Activated CD4-positive, CD25-positive, alpha-beta regulatory T cell treated with anti-CD3 and anti-CD28 coated beads, Interleukin-2, amount 50 U/mL, for 72 hours (primary cell): ENCODE results near the gene ADAMTSL4.

Source experiments
- DNase-seq: peaks from one replicate; pipeline ENCODE4 v3.0.0; 2021

ADAMTSL4 gene

DNA sequence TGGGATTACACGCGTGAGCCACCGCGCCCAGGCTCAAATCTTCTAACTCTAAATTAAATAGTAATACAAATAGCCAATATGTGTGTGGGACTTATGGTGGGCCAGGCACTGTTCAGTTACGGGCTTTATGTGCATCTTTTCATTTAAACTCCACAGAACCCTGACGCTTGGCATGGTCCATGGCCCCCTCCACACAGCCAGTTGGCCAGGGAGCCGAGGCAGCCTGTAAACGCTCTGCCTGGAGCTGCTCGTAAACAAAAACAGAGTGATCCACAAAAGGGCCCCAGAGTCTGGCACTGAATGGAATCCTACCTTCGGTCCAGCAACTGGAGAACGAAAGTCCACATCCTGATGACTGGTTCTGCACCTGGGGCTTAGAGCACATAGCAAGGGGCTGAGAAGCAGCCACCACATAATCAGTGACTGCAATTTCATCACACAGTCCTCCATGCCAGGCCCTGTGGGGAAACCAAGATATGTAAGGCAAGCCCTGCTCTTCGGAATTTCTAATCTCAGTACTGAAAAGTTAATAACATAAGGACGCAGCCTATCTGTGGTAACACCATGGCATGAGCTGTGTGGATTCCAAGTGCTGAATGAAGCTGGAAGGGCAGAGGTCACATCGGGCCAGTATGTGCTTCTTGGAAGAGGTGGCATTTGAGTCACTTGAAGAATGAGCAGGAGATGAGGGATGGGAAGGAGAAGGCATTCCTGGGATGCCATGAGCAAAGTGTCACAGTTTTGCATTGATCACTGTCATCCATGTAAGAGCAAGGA, 13.5 kb upstream of the ADAMTSL4 start:
- no peak for DNase-seq

DNA sequence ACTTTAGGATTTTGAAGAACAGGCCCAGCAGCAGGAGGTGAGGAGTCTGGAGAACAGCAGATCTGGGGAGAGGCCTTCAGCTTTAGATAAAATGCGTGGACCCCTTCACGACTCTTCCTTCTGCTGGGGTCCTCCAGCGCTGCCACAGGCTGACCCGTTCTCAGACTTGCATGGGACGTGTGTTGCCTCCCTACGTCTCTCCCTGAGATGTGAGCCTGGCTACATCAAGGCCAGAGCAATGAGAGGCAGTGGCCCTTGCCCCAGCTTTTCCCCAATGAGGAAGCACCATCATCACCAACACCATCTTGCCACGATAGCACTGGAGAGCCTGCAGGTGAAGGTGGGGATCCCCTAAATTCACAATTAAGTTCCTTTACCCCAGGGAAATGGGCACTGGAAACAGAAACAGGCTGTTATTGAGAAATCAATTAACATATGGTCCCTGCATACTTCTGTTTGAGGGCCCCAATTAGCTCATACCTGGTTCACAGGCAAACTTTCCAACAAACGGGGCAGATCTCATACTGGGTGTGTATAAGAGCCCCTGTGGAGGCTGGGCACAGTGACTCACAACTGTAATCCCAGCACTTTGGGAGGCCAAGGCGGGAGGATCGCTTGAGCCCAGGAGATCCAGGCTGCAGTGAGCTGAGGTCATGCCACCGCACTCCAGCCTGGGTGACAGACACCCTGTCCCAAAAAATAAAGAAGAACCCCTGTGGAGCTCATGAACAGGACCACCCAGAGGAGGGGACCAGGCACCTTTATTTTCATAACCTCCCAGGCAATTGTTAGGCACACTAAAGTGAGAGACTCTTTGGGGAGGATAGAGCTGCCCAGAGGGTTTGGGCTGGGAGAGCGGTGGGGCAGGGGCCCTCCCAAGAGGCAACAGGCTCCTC, 12.1 kb upstream of the ADAMTSL4 start:
- no peak for DNase-seq

DNA sequence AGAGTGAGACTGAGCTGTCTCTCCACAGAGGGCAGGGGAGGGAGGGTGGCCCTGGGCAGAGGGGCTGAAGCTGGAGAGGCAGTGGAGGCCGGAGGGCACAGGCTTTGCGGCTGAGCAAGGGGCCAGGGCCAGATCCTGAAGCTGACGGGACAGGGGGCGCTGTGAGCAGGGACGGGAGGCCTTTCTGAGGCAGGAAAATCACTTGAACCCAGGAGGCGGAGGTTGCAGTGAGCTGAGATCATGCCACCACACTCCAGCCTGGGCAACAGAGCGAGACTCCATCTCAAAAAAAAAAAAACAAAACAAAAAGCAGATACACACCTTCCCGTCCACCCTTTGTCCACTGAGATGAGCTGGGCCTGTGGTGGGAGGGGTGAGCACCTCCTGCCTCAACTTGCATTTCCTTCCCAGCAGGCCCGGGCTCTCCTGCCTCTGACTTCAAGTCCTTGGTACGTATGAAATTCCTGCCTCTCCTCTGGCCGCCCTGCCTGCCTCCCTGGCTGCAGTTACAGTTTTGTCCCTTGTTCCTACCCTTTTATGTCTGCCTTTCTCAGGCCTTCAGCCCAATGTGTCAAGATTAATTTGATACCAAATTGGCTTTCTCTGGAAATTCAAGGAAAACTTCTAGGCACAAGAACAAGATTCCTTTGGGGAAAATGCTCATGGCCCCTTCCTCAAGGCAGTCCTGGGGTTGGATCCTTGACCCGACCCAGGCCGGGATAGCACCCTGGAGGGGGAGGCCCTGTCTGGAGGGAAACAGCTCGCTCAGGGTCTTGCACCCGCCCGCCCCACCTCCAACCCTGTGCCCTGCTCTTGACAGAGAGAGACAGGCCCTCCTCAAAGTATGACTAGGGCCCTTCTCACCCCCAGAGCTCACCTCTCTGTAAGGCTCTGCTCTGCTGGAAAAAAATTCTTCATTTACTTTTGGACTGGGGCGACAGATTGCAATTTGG, 11.2 kb upstream of the ADAMTSL4 start:
- no peak for DNase-seq

DNA sequence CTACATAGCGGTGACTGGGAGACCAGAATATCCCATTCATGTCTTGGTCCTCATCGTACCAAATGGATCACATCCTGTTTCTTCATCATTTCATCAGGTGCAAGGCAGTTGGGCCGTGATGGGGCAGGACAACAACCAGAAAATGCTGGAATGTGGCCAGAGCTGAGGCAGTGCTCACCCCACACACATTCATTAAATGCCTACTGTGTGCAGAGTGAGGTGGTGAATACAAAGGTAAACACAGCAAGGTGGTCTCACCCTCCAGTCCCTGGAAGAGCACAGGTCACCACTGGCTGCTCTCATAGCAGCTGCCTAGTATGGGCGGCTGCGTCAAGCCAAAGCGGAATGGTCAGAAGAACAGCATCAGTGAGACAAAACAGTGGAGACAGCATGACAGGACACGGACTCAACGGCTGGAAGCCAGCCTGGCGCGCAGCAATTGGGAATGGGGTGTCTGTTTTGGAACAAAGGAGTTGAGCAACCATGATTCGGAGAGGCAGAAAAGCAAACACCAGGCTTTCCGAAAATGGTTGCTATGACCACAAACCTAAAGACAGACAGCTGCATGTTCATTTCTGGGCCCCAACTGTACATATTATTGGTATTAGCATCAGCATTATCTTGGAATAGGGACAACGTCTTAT, 5.6 kb upstream of the ADAMTSL4 start:
- DNase-seq, result no peak

GRCh38 chr1:150544204-150544603, 5.0 kb upstream of the ADAMTSL4 start:
- DNase-seq, result no peak

DNA sequence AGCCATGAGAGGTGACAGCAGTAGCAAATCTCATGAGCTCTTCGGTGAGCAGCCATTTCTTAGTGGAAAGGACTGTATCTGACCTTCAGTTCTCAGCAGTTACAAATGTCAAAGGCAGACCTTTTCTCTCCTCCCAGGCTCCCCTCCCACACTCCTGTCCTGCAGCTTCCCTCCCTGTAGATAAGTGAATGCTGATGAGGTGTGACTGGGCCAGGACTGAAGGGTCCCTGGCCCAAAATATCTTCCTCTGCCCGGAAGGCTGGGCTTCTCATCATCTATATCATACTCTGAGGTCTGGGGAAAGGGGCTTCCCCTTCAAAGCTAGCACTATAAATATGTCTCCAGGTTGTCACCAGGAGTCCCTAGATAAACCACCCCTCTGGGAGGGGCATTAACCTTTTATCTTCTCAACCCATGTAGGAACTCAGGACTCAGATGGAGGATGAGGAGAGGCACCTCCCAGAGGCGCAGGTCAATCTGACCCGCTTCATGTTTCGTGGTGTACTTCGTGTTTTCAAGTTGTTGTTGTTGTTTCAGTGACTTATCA, 3.6 kb upstream of the ADAMTSL4 start:
- no peak for DNase-seq

- DNase-seq, result no peak
Measured at GRCh38 chr1:150546294-150546937, 2.8 kb upstream of the ADAMTSL4 start.

GRCh38 chr1:150548324-150548631, 930 bp upstream of the ADAMTSL4 start:
- DNase-seq, result no peak

DNA sequence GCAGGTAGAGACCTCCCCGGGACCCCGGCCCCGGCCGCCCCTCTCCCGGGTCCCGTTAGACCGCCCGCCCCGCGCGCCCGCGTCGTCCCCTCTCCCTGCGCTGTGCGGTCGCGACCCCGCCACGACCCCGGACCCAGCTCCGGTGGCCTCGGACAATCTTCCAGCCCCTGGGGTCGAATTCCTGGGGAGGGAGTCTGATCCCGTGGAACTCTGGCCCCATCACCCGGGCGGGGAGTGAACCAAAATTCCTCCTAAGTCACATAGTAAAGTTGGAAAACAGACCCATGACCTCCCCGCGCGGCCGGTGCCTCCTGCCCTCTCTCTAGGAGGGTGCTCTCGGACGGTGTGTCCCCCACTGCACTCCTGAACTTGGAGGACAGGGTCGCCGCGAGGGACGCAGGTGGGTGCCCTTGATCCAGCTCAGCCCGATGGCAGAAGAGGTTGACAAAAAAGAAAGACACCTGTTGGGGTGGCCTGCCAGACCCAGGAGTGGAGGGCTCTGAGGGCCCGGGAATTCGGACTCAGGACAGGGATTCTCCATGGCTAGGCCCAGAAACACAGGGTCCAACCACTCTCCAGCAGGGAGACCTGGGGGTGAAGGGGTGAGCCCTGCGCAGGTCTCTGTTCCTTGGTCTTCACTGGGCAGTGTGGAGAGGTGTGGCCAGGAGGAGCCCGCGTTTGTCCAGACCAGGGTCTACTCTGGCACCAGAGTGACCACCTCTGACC, 451 bp downstream of the ADAMTSL4 start:
- no peak for DNase-seq

- DNase-seq, result no peak
Measured at GRCh38 chr1:150550222-150551050, 1.2 kb downstream of the ADAMTSL4 start.

DNA sequence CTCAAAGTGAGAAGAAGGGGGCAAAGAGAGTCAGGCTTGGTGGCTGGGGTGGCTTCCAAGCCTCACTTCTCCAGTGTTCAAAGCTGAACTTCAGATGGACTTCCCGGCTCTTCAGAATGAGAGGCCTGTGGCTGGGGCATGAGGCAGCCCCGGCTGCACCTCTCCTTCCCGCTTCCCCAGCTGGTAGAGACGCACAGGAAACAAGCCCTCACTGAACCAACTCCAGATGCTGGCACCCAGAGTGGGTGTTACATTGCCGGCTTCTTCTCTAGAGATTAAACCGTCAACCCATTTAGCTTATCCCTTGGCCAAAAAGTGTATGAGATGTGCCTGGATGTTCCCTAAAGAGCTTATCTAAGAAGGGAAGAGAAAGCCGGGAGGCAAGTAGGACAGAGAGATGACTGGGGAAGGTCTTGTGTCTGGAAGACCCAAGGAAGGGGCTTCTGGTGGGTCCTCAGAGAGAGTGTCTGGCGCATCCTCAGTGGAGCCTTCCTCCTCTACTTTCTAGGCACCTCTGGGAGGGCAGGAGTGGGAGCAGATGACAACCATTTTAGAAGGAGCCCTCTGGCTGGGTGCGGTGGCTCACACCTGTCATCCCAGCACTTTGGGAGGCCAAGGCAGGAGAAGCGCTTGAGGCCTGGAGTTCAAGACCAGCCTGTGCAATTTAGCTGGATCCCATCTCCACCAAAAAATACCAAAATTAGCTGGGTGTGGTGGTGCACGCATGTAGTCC, 2.0 kb downstream of the ADAMTSL4 start:
- no peak for DNase-seq

GRCh38 chr1:150551784-150552127, 2.5 kb downstream of the ADAMTSL4 start:
- DNase-seq, result no peak

GRCh38 chr1:150552128-150552910, 3.1 kb downstream of the ADAMTSL4 start:
- no peak for DNase-seq

DNA sequence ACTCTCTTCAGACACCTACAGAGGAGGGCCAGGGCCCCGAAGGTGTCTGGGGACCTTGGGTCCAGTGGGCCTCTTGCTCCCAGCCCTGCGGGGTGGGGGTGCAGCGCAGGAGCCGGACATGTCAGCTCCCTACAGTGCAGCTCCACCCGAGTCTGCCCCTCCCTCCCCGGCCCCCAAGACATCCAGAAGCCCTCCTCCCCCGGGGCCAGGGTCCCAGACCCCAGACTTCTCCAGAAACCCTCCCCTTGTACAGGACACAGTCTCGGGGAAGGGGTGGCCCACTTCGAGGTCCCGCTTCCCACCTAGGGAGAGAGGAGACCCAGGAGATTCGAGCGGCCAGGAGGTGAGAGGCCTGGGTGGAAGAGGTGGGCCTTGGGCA, 3.7 kb downstream of the ADAMTSL4 start:
- DNase-seq, result no peak

DNA sequence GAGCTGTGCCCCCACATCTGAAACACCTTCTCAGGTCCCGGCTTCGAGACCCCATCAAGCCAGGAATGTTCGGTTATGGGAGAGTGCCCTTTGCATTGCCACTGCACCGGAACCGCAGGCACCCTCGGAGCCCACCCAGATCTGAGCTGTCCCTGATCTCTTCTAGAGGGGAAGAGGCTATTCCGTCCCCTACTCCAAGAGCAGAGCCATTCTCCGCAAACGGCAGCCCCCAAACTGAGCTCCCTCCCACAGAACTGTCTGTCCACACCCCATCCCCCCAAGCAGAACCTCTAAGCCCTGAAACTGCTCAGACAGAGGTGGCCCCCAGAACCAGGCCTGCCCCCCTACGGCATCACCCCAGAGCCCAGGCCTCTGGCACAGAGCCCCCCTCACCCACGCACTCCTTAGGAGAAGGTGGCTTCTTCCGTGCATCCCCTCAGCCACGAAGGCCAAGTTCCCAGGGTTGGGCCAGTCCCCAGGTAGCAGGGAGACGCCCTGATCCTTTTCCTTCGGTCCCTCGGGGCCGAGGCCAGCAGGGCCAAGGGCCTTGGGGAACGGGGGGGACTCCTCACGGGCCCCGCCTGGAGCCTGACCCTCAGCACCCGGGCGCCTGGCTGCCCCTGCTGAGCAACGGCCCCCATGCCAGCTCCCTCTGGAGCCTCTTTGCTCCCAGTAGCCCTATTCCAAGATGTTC, 4.3 kb downstream of the ADAMTSL4 start:
- DNase-seq, result no peak

DNA sequence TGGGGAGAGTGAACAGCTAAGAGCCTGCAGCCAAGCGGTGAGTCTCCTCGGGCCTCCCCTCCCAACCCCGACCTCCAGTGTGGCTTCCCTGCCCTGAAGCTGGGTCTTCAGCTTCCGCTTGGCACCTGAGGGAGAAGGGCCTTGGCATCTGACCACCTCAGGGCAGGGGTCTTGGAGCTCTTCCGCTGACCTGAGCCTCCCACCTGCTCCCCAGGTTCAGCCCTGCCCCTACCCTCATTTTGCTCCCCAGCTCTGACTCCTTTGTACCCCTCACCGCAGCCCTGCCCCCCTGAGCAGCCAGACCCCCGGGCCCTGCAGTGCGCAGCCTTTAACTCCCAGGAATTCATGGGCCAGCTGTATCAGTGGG, 4.9 kb downstream of the ADAMTSL4 start:
- no peak for DNase-seq

DNA sequence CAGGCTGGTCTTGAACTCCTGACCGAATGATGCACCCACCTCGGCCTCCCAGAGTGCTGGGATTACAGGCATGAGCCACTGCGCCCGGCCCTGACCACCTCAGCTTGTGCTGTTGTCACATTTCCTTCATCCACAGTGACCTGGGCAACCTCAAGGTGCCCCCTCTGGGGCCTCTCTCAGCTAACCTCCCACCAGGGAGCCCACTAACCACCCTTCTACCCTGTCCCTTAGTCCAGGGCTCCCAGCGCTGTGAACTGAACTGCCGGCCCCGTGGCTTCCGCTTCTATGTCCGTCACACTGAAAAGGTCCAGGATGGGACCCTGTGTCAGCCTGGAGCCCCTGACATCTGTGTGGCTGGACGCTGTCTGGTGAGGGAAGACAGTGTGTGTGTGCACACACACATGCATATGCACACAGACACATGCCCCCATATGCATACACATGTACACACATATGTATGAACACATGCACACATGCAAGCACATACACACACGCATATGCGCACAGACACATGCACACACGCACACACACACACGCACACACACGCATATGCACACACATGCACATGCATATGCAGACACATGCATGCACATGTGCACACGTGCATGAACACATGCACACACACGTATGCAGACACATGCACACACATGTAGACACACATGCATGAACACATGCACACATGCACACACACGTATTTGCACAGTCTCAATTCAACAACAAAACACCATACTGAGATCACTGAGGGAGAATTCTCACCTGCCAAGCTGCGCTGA, 6.2 kb downstream of the ADAMTSL4 start:
- DNase-seq, result no peak
